ENCODE data around the gene COX7A2L.

DNA sequence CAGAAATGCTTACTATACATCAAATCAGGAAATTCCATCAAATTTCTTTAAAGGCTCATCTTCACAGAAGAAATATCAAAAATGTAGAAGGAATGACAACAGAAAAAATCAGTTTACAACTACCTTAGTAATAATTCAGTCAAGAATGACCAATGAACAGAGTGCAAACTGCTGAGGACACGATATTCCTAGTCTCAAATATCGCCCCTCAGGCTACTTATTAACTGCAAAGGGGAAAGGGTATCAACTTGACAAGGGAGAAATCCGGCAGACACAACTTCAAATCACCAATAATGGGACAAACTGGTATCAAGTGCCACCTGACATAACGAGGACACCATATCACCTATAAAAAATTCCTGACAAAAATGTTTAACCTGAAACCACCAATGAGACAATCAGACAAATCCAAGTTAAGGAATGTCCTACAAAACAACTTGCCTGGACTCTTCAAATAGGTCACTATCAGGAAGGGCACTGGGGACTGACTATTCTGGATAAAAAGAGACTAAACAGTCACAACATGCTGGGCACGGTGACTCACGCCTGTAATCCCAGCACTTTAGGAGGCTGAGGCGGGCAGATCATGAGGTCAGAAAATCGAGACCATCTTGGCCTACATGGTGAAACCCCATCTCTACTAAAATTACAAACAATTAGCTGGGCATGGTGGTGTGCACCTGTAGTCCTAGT is 12.8 kb downstream of the COX7A2L start:
- TF ChIP-seq, protein P1, sequence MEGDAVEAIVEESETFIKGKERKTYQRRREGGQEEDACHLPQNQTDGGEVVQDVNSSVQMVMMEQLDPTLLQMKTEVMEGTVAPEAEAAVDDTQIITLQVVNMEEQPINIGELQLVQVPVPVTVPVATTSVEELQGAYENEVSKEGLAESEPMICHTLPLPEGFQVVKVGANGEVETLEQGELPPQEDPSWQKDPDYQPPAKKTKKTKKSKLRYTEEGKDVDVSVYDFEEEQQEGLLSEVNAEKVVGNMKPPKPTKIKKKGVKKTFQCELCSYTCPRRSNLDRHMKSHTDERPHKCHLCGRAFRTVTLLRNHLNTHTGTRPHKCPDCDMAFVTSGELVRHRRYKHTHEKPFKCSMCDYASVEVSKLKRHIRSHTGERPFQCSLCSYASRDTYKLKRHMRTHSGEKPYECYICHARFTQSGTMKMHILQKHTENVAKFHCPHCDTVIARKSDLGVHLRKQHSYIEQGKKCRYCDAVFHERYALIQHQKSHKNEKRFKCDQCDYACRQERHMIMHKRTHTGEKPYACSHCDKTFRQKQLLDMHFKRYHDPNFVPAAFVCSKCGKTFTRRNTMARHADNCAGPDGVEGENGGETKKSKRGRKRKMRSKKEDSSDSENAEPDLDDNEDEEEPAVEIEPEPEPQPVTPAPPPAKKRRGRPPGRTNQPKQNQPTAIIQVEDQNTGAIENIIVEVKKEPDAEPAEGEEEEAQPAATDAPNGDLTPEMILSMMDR (IDR thresholded peaks at IDR 0.05): no peak
- no peak for TF ChIP-seq POLR2A (IDR thresholded peaks at IDR 0.05)
